GM23338 (cell line): ENCODE results near the gene DIDO1. TPM values are rescaled to one million over a fixed set of nuclear protein-coding genes. Genes with fewer than 3 reads are reported as not detected.
A peak's percentile ranks its signal among the peaks of the same experiment; 100 is the strongest.

Experiments used
- ATAC-seq: fragments of 200-7000 bp; cut with Tn5 transposase; 3 replicates; pipeline ENCODE4 v1.9.1; 2020
- DNase-seq: peaks from one replicate; pipeline ENCODE4 v3.0.0-alpha.2; 2015; ENCODE audit warnings: low spot score
- H2AFZ ChIP-seq: fragments of 200-600 bp; sonication (generic); 2 replicates; pipeline ENCODE4 v1.8.0; 2016; ENCODE audit warnings: antibody characterized with exemption, mild to moderate bottlenecking, moderate library complexity
- H3F3A ChIP-seq: fragments of 200-600 bp; sonication (generic); replicated peaks from 2 replicates; pipeline ENCODE4 v1.8.0; 2017; ENCODE audit warnings: antibody characterized with exemption, mixed run types, low read depth
- H3K27ac ChIP-seq: fragments of 200-600 bp; sonication (generic); 2 replicates; pipeline ENCODE4 v1.6.1; 2016; ENCODE audit warnings: low read depth
- H3K27me3 ChIP-seq: fragments of 200-600 bp; sonication (generic); 2 replicates; pipeline ENCODE4 v1.8.0; 2016; ENCODE audit warnings: mild to moderate bottlenecking, mixed run types, moderate library complexity; ENCODE audit not compliant: insufficient read depth
- H3K36me3 ChIP-seq: fragments of 200-600 bp; sonication (generic); 2 replicates; pipeline ENCODE4 v1.8.0; 2016; ENCODE audit warnings: mild to moderate bottlenecking; ENCODE audit not compliant: insufficient read depth
- H3K4me1 ChIP-seq: fragments of 200-600 bp; sonication (generic); 2 replicates; pipeline ENCODE4 v1.8.0; 2016; ENCODE audit warnings: mild to moderate bottlenecking, moderate library complexity; ENCODE audit not compliant: insufficient read depth
- H3K4me2 ChIP-seq: fragments of 200-600 bp; sonication (generic); 2 replicates; pipeline ENCODE4 v1.7.1; 2017; ENCODE audit warnings: mixed run types
- H3K4me3 ChIP-seq: fragments of 200-600 bp; sonication (generic); 2 replicates; pipeline ENCODE4 v1.6.1; 2016; ENCODE audit warnings: mixed run types
- H3K79me2 ChIP-seq: fragments of 200-600 bp; sonication (generic); replicated peaks from 2 replicates; pipeline ENCODE4 v1.8.0; 2017; ENCODE audit warnings: mild to moderate bottlenecking; ENCODE audit not compliant: insufficient read depth
- H3K9me2 ChIP-seq: fragments of 200-600 bp; sonication (generic); 2 replicates; pipeline ENCODE4 v1.8.0; 2017; ENCODE audit not compliant: insufficient read depth
- H4K20me1 ChIP-seq: fragments of 200-600 bp; sonication (generic); replicated peaks from 2 replicates; pipeline ENCODE4 v1.8.0; 2017; ENCODE audit warnings: mild to moderate bottlenecking; ENCODE audit not compliant: insufficient read depth
- H3K27ac Mint-ChIP-seq: 2 replicates; pipeline ENCODE4 v1.8.0; 2020; ENCODE audit warnings: inconsistent platforms, mild to moderate bottlenecking, moderate library complexity, mixed read lengths
- H3K27me3 Mint-ChIP-seq: 3 replicates; pipeline ENCODE4 v1.8.0; 2022; ENCODE audit warnings: low read depth, mild to moderate bottlenecking, moderate library complexity, mixed read lengths, inconsistent platforms; ENCODE audit not compliant: insufficient read depth, poor library complexity
- H3K36me3 Mint-ChIP-seq: 3 replicates; pipeline ENCODE4 v1.8.0; 2021; ENCODE audit warnings: low read depth, mild to moderate bottlenecking, inconsistent platforms, moderate library complexity, mixed read lengths
- H3K4me1 Mint-ChIP-seq: 3 replicates; pipeline ENCODE4 v1.8.0; 2020; ENCODE audit warnings: mild to moderate bottlenecking, inconsistent platforms, mixed read lengths
- H3K4me3 Mint-ChIP-seq: 3 replicates; pipeline ENCODE4 v1.8.0; 2021; ENCODE audit warnings: moderate library complexity, mild to moderate bottlenecking, inconsistent platforms, mixed read lengths
- H3K9me3 Mint-ChIP-seq: 3 replicates; pipeline ENCODE4 v1.8.0; 2020; ENCODE audit warnings: moderate library complexity, mild to moderate bottlenecking, inconsistent platforms, mixed read lengths
- CREB1 ChIP-seq: fragments of 250-450 bp; sonication (Bioruptor Pico); IDR thresholded peaks from 2 replicates; pipeline ENCODE4 v1.5.0; 2020; ENCODE audit warnings: low read depth, mild to moderate bottlenecking, moderate library complexity
- CTCF ChIP-seq, 2 experiments: fragments of 200-600 bp in 1 of 2; sonication (generic) in 1 of 2; conservative IDR thresholded peaks; 2 replicates each; pipeline versions ENCODE4 v1.5.1 to v1.6.1; 2016 to 2017; ENCODE audit warnings: antibody characterized with exemption in 2 of 2, low read depth in 2 of 2, mild to moderate bottlenecking in 2 of 2, moderate library complexity in 1 of 2
- NANOG ChIP-seq: IDR thresholded peaks from 2 replicates; pipeline ENCODE4 v1.6.1; 2016; ENCODE audit warnings: antibody characterized with exemption, borderline replicate concordance
- REST ChIP-seq: IDR thresholded peaks from one replicate; pipeline ENCODE4 v1.6.1; 2018; ENCODE audit warnings: antibody characterized with exemption; ENCODE audit not compliant: unreplicated experiment
- STAT1 ChIP-seq: IDR thresholded peaks from one replicate; pipeline ENCODE4 v1.6.1; 2016; ENCODE audit warnings: antibody characterized with exemption; ENCODE audit not compliant: unreplicated experiment
- ZNF114 ChIP-seq: fragments of 250-450 bp; sonication (Bioruptor Pico); IDR thresholded peaks from 2 replicates; pipeline ENCODE4 v1.5.0; 2020; ENCODE audit warnings: mild to moderate bottlenecking, moderate library complexity
- ZNF331 ChIP-seq: fragments of 250-450 bp; sonication (Bioruptor Pico); IDR thresholded peaks from 2 replicates; pipeline ENCODE4 v1.5.0; 2020; ENCODE audit warnings: low read depth, mild to moderate bottlenecking, moderate library complexity
- polyA plus RNA-seq: library from polyadenylated mRNA; unstranded; fragments of >200 nt; fragmentation: Nextera tagmentation; extraction: Ambion mirVana; gene quantifications from 2 replicates; pipeline ENCODE4 v1.2.1, GENCODE V29; 2016
- total RNA-seq: library from RNA; depleted of rRNA; stranded (reverse); fragments of >200 nt; shearing (Covaris generic); gene quantifications from 2 replicates; pipeline ENCODE4 v1.2.3, GENCODE V29; 2014

The DIDO1 gene
- total and polyA plus RNA-seq, 2 experiments from 2014 or later = 72.4 to 162 TPM

GRCh38 chr20:62858058-62858830 lies 68.1 kb downstream of the DIDO1 start:
- H3K4me1 Mint-ChIP-seq = peaks cover 28% of the 10 kb centered on the region
- H3K9me2 ChIP-seq = no peaks in the 10 kb centered on the region
- peaks cover 10% of the 10 kb centered on the region for H3K27me3 ChIP-seq
- 0 out of 2 replicates have a peak overlapping the region, but pooled peaks have one; percentile 32 for H3K27ac ChIP-seq
- peaks cover 4% of the 10 kb centered on the region; the same call in 1 of the 3 replicates for H3K9me3 Mint-ChIP-seq
- no peak overlapping the region for H3K4me3 ChIP-seq
- peaks cover 38% of the 10 kb centered on the region for H3K79me2 ChIP-seq
- H4K20me1 ChIP-seq = peaks cover 23% of the 10 kb centered on the region
- H3K4me2 ChIP-seq = no peak overlapping the region
- H3K4me1 ChIP-seq = peaks cover 10% of the 10 kb centered on the region; the same call in 1 of the 2 replicates
- H2AFZ ChIP-seq = no peak overlapping the region
- H3K36me3 ChIP-seq = peaks cover 27% of the 10 kb centered on the region
- peaks cover 34% of the 10 kb centered on the region for H3K36me3 Mint-ChIP-seq
- no peak overlapping the region; the same call in 2 of the 3 replicates for H3K4me3 Mint-ChIP-seq
- ATAC-seq (no peak), DNase-seq (no peak)
- TF ChIP-seq CREB1 (CRISPR knock-in tag) = no peak
- no peak for TF ChIP-seq NANOG
- no peak for TF ChIP-seq ZNF114 (CRISPR knock-in tag)
- TF ChIP-seq ZNF331 (CRISPR knock-in tag) = no peak
- no peak for TF ChIP-seq CTCF (conservative IDR thresholded peaks at IDR 0.05; ENCODE audit: low read depth in 2 of 2)
- no peak overlapping the region for H3K27ac Mint-ChIP-seq
- H3F3A ChIP-seq = peaks cover 21% of the 10 kb centered on the region; the same call in 1 of the 2 replicates
- H3K27me3 Mint-ChIP-seq = peaks cover 15% of the 10 kb centered on the region

- Histone ChIP-seq H4K20me1 (peaks cover 23% of the 10 kb centered on the region), H3K36me3 (peaks cover 27% of the 10 kb centered on the region), H3K4me2 (no peak overlapping the region), H3K9me2 (no peaks in the 10 kb centered on the region), H3K4me1 (peaks cover 10% of the 10 kb centered on the region; the same call in 1 of the 2 replicates), H3F3A (peaks cover 17% of the 10 kb centered on the region; the same call in 1 of the 2 replicates), H2AFZ (no peak overlapping the region), H3K79me2 (peaks cover 38% of the 10 kb centered on the region), H3K27me3 (peaks cover 10% of the 10 kb centered on the region), H3K4me3 (no peak overlapping the region), H3K27ac (peak overlapping the region; percentile 32; the same call in 1 of the 2 replicates)
- peaks cover 21% of the 10 kb centered on the region for H3K4me1 Mint-ChIP-seq
- ATAC-seq (no peak), DNase-seq (no peak)
- no peak overlapping the region for H3K27ac Mint-ChIP-seq
- H3K4me3 Mint-ChIP-seq = no peak overlapping the region
- peaks cover 7% of the 10 kb centered on the region for H3K27me3 Mint-ChIP-seq
- H3K9me3 Mint-ChIP-seq = no peaks in the 10 kb centered on the region
- peaks cover 39% of the 10 kb centered on the region for H3K36me3 Mint-ChIP-seq
- TF ChIP-seq CREB1 (CRISPR knock-in tag) = no peak
- TF ChIP-seq ZNF114 (CRISPR knock-in tag) = no peak
- no peak for TF ChIP-seq REST
- TF ChIP-seq STAT1 = no peak
Observed at GRCh38 chr20:62856931-62857619, 69.2 kb downstream of the DIDO1 start.
